Measurements from ENCODE around the gene REXO4. TPM values are rescaled to one million over a fixed set of nuclear protein-coding genes. Genes with fewer than 3 reads are reported as not detected.

REXO4 gene
- total and polyA plus RNA-seq, 2 of the 13 experiments (the other 11 are each of a cell fraction or from before 2014, with no cell fraction given): 18.5 to 30.4 TPM

DNA sequence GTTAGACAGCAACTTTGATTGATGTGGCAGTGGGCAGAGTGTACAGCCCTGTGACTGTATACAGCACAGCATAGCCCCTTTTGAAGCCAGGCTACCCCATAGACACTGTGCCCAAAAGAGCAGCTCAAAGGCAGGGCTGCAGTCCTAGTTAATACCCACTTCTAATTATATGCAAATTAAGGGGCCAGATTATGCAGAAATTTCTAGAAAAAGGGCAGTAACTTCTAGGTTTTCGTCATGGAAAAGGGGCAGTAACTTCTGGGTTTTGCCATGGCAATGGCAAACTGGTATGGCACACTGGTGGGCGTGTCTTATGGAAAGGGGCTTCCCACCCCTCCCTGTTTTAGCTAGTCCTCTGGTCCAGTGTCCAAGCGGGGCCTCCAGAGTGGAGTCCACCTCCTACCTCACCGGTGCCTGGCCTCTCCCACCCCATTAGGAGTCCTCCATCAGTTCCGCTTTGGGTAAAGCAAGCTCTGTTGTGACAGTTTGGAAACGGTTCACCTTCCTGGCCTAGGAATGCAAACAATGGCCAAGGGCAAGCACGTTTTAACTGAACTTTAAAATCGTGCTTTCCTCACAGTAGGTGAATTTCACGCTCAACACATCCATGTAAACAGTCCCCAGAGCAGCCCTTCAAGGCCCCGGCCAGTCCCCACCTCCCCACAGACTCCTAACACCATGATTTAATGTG is 10.0 kb upstream of the REXO4 start (continued):
- TF ChIP-seq, protein P1, sequence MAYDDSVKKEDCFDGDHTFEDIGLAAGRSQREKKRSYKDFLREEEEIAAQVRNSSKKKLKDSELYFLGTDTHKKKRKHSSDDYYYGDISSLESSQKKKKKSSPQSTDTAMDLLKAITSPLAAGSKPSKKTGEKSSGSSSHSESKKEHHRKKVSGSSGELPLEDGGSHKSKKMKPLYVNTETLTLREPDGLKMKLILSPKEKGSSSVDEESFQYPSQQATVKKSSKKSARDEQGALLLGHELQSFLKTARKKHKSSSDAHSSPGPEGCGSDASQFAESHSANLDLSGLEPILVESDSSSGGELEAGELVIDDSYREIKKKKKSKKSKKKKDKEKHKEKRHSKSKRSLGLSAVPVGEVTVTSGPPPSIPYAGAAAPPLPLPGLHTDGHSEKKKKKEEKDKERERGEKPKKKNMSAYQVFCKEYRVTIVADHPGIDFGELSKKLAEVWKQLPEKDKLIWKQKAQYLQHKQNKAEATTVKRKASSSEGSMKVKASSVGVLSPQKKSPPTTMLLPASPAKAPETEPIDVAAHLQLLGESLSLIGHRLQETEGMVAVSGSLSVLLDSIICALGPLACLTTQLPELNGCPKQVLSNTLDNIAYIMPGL (CRISPR knock-in tag; IDR thresholded peaks at IDR 0.05; ENCODE audit: borderline replicate concordance in 1 of 2, low read depth in 1 of 2): no peak
- TF ChIP-seq ZNF263 (CRISPR knock-in tag; IDR thresholded peaks at IDR 0.05) (peak; percentile 56; the same call in 1 of the 2 replicates), FOXP1 (IDR thresholded peaks at IDR 0.05) (no peak), FOXP1 (CRISPR knock-in tag; IDR thresholded peaks at IDR 0.05) (peak; percentile 33; the same call in 1 of the 2 replicates), HHEX (CRISPR knock-in tag; IDR thresholded peaks at IDR 0.05) (no peak), ZNF160 (CRISPR knock-in tag; IDR thresholded peaks at IDR 0.05) (no peak), ZNF333 (CRISPR knock-in tag; IDR thresholded peaks at IDR 0.05; ENCODE audit: borderline replicate concordance) (no peak), KDM5B (CRISPR knock-in tag; IDR thresholded peaks at IDR 0.05; ENCODE audit: borderline replicate concordance) (no peak), CEBPG (CRISPR knock-in tag; IDR thresholded peaks at IDR 0.05) (peak; percentile 39; the same call in 1 of the 2 replicates), ZNF260 (CRISPR knock-in tag; IDR thresholded peaks at IDR 0.05; ENCODE audit: borderline replicate concordance, low read depth) (no peak), HMG20B (CRISPR knock-in tag; conservative IDR thresholded peaks at IDR 0.05) (no peak), SYNCRIP (IDR thresholded peaks at IDR 0.05; ENCODE audit: insufficient read depth, low read depth, low read length) (no peak), GPN1 (CRISPR knock-in tag; IDR thresholded peaks at IDR 0.05; ENCODE audit: borderline replicate concordance) (no peak), ZNF326 (CRISPR knock-in tag; IDR thresholded peaks at IDR 0.05; ENCODE audit: borderline replicate concordance) (no peak), FOXA3 (CRISPR knock-in tag; IDR thresholded peaks at IDR 0.05) (peak; percentile 27; the same call in 1 of the 2 replicates), POLR2AphosphoS5 (IDR thresholded peaks at IDR 0.05; ENCODE audit: low read depth, low read length) (no peak), HIVEP1 (CRISPR knock-in tag; IDR thresholded peaks at IDR 0.05) (0 out of 2 replicates have a peak, but pooled peaks have one; percentile 39)
- TF ChIP-seq, protein P2, sequence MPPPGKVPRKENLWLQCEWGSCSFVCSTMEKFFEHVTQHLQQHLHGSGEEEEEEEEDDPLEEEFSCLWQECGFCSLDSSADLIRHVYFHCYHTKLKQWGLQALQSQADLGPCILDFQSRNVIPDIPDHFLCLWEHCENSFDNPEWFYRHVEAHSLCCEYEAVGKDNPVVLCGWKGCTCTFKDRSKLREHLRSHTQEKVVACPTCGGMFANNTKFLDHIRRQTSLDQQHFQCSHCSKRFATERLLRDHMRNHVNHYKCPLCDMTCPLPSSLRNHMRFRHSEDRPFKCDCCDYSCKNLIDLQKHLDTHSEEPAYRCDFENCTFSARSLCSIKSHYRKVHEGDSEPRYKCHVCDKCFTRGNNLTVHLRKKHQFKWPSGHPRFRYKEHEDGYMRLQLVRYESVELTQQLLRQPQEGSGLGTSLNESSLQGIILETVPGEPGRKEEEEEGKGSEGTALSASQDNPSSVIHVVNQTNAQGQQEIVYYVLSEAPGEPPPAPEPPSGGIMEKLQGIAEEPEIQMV (CRISPR knock-in tag; IDR thresholded peaks at IDR 0.05; ENCODE audit: low read depth): no peak
- TF ChIP-seq, protein P3, sequence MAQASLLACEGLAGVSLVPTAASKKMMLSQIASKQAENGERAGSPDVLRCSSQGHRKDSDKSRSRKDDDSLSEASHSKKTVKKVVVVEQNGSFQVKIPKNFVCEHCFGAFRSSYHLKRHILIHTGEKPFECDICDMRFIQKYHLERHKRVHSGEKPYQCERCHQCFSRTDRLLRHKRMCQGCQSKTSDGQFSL (CRISPR knock-in tag; IDR thresholded peaks at IDR 0.05): no peak
- TF ChIP-seq, protein P4, sequence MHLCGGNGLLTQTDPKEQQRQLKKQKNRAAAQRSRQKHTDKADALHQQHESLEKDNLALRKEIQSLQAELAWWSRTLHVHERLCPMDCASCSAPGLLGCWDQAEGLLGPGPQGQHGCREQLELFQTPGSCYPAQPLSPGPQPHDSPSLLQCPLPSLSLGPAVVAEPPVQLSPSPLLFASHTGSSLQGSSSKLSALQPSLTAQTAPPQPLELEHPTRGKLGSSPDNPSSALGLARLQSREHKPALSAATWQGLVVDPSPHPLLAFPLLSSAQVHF (CRISPR knock-in tag; IDR thresholded peaks at IDR 0.05): no peak
- TF ChIP-seq, protein P5, sequence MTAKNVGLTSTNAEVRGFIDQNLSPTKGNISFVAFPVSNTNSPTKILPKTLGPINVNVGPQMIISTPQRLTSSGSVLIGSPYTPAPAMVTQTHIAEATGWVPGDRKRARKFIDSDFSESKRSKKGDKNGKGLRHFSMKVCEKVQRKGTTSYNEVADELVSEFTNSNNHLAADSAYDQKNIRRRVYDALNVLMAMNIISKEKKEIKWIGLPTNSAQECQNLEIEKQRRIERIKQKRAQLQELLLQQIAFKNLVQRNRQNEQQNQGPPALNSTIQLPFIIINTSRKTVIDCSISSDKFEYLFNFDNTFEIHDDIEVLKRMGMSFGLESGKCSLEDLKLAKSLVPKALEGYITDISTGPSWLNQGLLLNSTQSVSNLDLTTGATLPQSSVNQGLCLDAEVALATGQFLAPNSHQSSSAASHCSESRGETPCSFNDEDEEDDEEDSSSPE (CRISPR knock-in tag; IDR thresholded peaks at IDR 0.05): 0 out of 2 replicates have a peak, but pooled peaks have one; percentile 20
- TF ChIP-seq, protein P6, sequence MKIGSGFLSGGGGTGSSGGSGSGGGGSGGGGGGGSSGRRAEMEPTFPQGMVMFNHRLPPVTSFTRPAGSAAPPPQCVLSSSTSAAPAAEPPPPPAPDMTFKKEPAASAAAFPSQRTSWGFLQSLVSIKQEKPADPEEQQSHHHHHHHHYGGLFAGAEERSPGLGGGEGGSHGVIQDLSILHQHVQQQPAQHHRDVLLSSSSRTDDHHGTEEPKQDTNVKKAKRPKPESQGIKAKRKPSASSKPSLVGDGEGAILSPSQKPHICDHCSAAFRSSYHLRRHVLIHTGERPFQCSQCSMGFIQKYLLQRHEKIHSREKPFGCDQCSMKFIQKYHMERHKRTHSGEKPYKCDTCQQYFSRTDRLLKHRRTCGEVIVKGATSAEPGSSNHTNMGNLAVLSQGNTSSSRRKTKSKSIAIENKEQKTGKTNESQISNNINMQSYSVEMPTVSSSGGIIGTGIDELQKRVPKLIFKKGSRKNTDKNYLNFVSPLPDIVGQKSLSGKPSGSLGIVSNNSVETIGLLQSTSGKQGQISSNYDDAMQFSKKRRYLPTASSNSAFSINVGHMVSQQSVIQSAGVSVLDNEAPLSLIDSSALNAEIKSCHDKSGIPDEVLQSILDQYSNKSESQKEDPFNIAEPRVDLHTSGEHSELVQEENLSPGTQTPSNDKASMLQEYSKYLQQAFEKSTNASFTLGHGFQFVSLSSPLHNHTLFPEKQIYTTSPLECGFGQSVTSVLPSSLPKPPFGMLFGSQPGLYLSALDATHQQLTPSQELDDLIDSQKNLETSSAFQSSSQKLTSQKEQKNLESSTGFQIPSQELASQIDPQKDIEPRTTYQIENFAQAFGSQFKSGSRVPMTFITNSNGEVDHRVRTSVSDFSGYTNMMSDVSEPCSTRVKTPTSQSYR (CRISPR knock-in tag; IDR thresholded peaks at IDR 0.05; ENCODE audit: borderline replicate concordance): no peak
